ENCODE results near the gene BCL2L13.

- TF ChIP-seq CTCF (IDR thresholded peaks at IDR 0.05) = no peak
- no peak for TF ChIP-seq POLR2A (IDR thresholded peaks at IDR 0.05)
These were observed 42.3 kb upstream of the BCL2L13 start for GRCh38 chr22:17596226-17596625.
